ENCODE measurements around the gene EPX. TPM values are rescaled to one million over a fixed set of nuclear protein-coding genes. Genes with fewer than 3 reads are reported as not detected.

The EPX gene
- total RNA-seq, 1 donor from 2014 or later: not detected

DNA sequence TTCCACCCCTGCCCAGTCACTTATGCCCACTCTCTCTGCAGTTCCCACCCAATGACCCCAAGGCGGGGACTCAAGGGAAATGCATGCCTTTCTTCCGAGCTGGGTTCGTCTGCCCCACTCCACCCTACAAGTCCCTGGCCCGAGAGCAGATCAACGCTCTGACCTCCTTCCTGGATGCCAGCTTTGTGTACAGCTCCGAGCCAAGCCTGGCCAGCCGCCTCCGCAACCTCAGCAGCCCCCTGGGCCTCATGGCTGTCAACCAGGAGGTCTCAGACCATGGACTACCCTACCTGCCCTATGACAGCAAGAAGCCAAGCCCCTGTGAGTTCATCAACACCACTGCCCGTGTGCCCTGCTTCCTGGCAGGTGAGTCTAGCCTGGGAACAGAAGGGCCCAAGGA is 59.6 kb downstream of the EPX start:
- Mint-ChIP-seq H3K4me1 (ENCODE audit: low read depth) (peaks cover 16% of the 10 kb centered on the region), H3K27ac (no peak overlapping the region), H3K27me3 (ENCODE audit: insufficient read depth) (peaks cover 47% of the 10 kb centered on the region), H3K4me3 (no peak overlapping the region), H3K9me3 (no peaks in the 10 kb centered on the region), H3K36me3 (ENCODE audit: low read depth) (no peaks in the 10 kb centered on the region)
- DNase-seq (ENCODE audit: low spot score): no peak
- intact Hi-C loops (cut with micrococcal nuclease): no loop called here

DNA sequence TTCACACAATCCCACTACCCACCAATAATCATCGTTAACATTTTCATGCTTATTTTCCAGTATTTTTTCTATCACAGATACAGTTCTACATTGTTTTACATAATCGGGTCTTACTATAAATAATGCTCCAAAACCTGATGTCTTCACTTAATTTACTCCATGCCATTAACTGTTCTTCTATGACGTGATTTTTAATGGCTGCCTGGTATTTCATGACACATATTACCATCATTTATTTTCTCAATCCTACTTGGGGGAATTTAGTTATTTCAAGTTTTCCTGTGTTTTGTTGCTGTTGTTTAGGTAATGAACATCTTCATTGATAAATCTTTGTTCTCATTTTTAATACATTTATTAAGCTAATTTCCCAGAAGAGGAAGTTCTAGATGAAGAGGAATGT is 60.6 kb downstream of the EPX start:
- no peak for DNase-seq (ENCODE audit: low spot score)
- H3K36me3 Mint-ChIP-seq (ENCODE audit: low read depth): no peaks in the 10 kb centered on the region
- H3K27me3 Mint-ChIP-seq (ENCODE audit: insufficient read depth): peaks cover 49% of the 10 kb centered on the region
- H3K4me1 Mint-ChIP-seq (ENCODE audit: low read depth): peaks cover 7% of the 10 kb centered on the region
- intact Hi-C loops (cut with micrococcal nuclease): no loop called here
- H3K4me3 Mint-ChIP-seq: no peak overlapping the region
- H3K9me3 Mint-ChIP-seq: no peaks in the 10 kb centered on the region
- H3K27ac Mint-ChIP-seq: no peak overlapping the region

Other genes with a start within 250 kb of the EPX start
- gene CUEDC1, start 237.3 kb upstream of the EPX start, total RNA-seq: 0.37 TPM in 1 of 2 replicates, not detected in the other
- 37.7 and 41.2 TPM in 2 replicates for gene VEZF1, start 204.5 kb upstream of the EPX start, total RNA-seq
- 491 and 498 TPM in 2 replicates for gene SRSF1, start 185.5 kb upstream of the EPX start, total RNA-seq
- gene DYNLL2, start 109.3 kb upstream of the EPX start, total RNA-seq: 35.8 and 37.6 TPM in 2 replicates
- gene OR4D1, start 44.3 kb upstream of the EPX start, total RNA-seq: 0.10 and 0.26 TPM in 2 replicates
- gene OR4D2, start 25.7 kb upstream of the EPX start, total RNA-seq: not detected in 2 replicates
- 18.8 and 23.3 TPM in 2 replicates for gene MKS1, start 26.5 kb downstream of the EPX start, total RNA-seq
- not detected in 2 replicates for gene LPO, start 45.9 kb downstream of the EPX start, total RNA-seq
- not detected in 2 replicates for gene MPO, start 88.2 kb downstream of the EPX start, total RNA-seq
- 31.4 and 35.1 TPM in 2 replicates for gene TSPOAP1, start 136.1 kb downstream of the EPX start, total RNA-seq
- 138 and 142 TPM in 2 replicates for gene SUPT4H1, start 159.5 kb downstream of the EPX start, total RNA-seq
- 0.47 and 0.86 TPM in 2 replicates for gene RNF43, start 224.8 kb downstream of the EPX start, total RNA-seq

Data from activated T-helper 1 cell treated with anti-CD3 and anti-CD28 coated beads, Interleukin-12 subunit alpha, Interleukin-12 subunit beta, Interleukin-2, Interleukin-4 antibody, amounts not matched to agents 30 ng/mL and 10 ng/mL and 1 ng/mL, durations not matched to agents 14 hours and 24 hours and 36 hours (primary cell).